ENCODE data around the gene VMAC.

The VMAC gene

GRCh38 chr19:5952193-5953029 is 47.7 kb downstream of the VMAC start:
- TF ChIP-seq, protein P1, sequence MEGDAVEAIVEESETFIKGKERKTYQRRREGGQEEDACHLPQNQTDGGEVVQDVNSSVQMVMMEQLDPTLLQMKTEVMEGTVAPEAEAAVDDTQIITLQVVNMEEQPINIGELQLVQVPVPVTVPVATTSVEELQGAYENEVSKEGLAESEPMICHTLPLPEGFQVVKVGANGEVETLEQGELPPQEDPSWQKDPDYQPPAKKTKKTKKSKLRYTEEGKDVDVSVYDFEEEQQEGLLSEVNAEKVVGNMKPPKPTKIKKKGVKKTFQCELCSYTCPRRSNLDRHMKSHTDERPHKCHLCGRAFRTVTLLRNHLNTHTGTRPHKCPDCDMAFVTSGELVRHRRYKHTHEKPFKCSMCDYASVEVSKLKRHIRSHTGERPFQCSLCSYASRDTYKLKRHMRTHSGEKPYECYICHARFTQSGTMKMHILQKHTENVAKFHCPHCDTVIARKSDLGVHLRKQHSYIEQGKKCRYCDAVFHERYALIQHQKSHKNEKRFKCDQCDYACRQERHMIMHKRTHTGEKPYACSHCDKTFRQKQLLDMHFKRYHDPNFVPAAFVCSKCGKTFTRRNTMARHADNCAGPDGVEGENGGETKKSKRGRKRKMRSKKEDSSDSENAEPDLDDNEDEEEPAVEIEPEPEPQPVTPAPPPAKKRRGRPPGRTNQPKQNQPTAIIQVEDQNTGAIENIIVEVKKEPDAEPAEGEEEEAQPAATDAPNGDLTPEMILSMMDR (IDR thresholded peaks at IDR 0.05; ENCODE audit: low read depth, low read length): no peak

GRCh38 chr19:5953030-5953589 is 48.4 kb downstream of the VMAC start:
- DNase-seq (ENCODE audit: extremely low read depth, low read depth): no peak
- TF ChIP-seq, protein P1 (IDR thresholded peaks at IDR 0.05; ENCODE audit: low read depth, low read length): no peak

More at GRCh38 chr19:5952193-5953029, 47.7 kb downstream of the VMAC start:
- no peak for DNase-seq (ENCODE audit: extremely low read depth, low read depth)

GRCh38 chr19:5953680-5954213 is 49.1 kb downstream of the VMAC start:
- TF ChIP-seq, protein P1 (IDR thresholded peaks at IDR 0.05; ENCODE audit: low read depth, low read length): no peak
- no peak for DNase-seq (ENCODE audit: extremely low read depth, low read depth)

GRCh38 chr19:5954293-5954692 is 49.6 kb downstream of the VMAC start:
- DNase-seq (ENCODE audit: extremely low read depth, low read depth): no peak
- TF ChIP-seq, protein P1 (IDR thresholded peaks at IDR 0.05; ENCODE audit: low read depth, low read length): no peak

DNA sequence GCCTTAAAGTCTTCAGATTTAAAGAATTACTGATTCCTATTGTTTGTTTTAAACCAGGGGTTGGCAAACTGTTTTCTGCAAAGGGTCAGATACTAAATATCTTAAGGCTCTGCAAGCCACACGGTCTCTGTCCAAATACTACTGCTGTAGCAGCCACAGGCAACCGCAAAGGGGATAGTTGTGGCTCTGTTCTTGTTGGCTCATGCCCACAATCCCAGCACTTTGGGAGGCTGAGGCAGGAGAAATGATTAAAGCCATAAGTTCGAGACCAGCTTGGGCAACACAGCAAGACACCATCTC is 50.9 kb downstream of the VMAC start:
- TF ChIP-seq, protein P1 (IDR thresholded peaks at IDR 0.05; ENCODE audit: low read depth, low read length): no peak
- no peak for DNase-seq (ENCODE audit: extremely low read depth, low read depth)

DNA sequence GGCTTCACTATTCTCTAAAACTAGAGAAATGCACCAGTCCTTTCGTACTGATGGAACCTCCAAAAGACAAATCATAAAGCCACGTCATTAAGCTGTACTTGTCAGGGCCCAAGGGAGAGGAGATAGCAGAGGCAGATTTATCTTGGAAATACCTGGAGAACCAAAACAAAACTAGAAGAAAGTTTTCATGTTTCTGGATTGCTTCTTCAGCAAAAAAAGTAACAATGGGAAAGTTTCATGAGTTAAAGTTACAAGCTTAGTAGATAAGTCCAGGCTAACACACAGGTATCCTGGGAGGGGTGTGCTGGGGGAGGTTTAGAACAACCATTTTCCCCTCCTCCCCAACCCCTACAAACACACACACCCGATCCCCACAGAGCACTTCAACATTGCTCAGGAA is 51.7 kb downstream of the VMAC start:
- no peak for DNase-seq (ENCODE audit: extremely low read depth, low read depth)
- TF ChIP-seq, protein P1 (IDR thresholded peaks at IDR 0.05; ENCODE audit: low read depth, low read length): no peak

GRCh38 chr19:5956728-5957127 is 52.1 kb downstream of the VMAC start:
- TF ChIP-seq, protein P1 (IDR thresholded peaks at IDR 0.05; ENCODE audit: low read depth, low read length): no peak
- no peak for DNase-seq (ENCODE audit: extremely low read depth, low read depth)

All from AG09319 (cell line).